HepG2 (cell line): Measurements from ENCODE around the gene THSD4.

ENCODE experiments used
- BHLHE40 ChIP-seq: IDR thresholded peaks from 2 replicates; pipeline ENCODE4 v1.6.1; 2011; ENCODE audit warnings: low read length, improper control_type of control experiment
- FOSL2 ChIP-seq: sonication (generic); formaldehyde crosslinking; IDR thresholded peaks from 2 replicates; pipeline ENCODE4 v1.4.0; 2020; ENCODE audit warnings: missing genetic modification reagents
- NFE2 ChIP-seq: sonication (generic); formaldehyde crosslinking; IDR thresholded peaks from 2 replicates; pipeline ENCODE4 v1.4.0; 2020; ENCODE audit warnings: missing genetic modification reagents
- PCBP1 ChIP-seq: fragments of 200-400 bp; formaldehyde crosslinking; IDR thresholded peaks from 2 replicates; pipeline ENCODE4 v1.6.1; 2017; ENCODE audit warnings: mild to moderate bottlenecking, low read depth, low read length, borderline replicate concordance
- POLR2AphosphoS5 ChIP-seq: IDR thresholded peaks from 2 replicates; pipeline ENCODE4 v1.6.1; 2012; ENCODE audit warnings: low read depth, low read length
- RAD51 ChIP-seq: fragments of 450-650 bp; IDR thresholded peaks from 2 replicates; pipeline ENCODE4 v1.6.1; 2016; ENCODE audit warnings: borderline replicate concordance
- SOX13 ChIP-seq, 3 experiments: fragments of 450-650 bp in 1 of 3; sonication (generic) in 1 of 3; formaldehyde crosslinking in 1 of 3; IDR thresholded peaks in 2 of 3; conservative IDR thresholded peaks in 1 of 3; 2 replicates each; pipeline versions ENCODE4 v1.5.0 to v1.6.1; 2016 to 2020; ENCODE audit warnings: antibody characterized with exemption in 1 of 3, mild to moderate bottlenecking in 1 of 3, missing compliant biosample characterization in 1 of 3, missing genetic modification reagents in 1 of 3, moderate library complexity in 1 of 3
- ZEB1 ChIP-seq: IDR thresholded peaks from 2 replicates; pipeline ENCODE4 v1.6.1; 2012; ENCODE audit warnings: mild to moderate bottlenecking, low read depth, inconsistent platforms; ENCODE audit not compliant: insufficient replicate concordance
- ZNF614 ChIP-seq: IDR thresholded peaks from 2 replicates; pipeline ENCODE4 v1.6.1; 2018; ENCODE audit warnings: missing biosample characterization, missing genetic modification reagents, inconsistent platforms, borderline replicate concordance
- ZNF746 ChIP-seq: sonication (generic); formaldehyde crosslinking; IDR thresholded peaks from 2 replicates; pipeline ENCODE4 v1.8.0; 2022; ENCODE audit warnings: mild to moderate bottlenecking, missing genetic modification reagents
- ZNF883 ChIP-seq: sonication (generic); formaldehyde crosslinking; IDR thresholded peaks from 2 replicates; pipeline ENCODE4 v1.5.1; 2020; ENCODE audit warnings: mild to moderate bottlenecking, missing genetic modification reagents; ENCODE audit errors: not compliant biosample characterization
- TF ChIP-seq, protein P1 (sequence below): sonication (generic); formaldehyde crosslinking; IDR thresholded peaks from 2 replicates; pipeline ENCODE4 v1.5.0; 2020; ENCODE audit warnings: mild to moderate bottlenecking, missing genetic modification reagents, moderate library complexity
- TF ChIP-seq, protein P2 (sequence below), 2 experiments: IDR thresholded peaks; 2 replicates each; pipeline ENCODE4 v1.6.1; 2011 to 2012; ENCODE audit warnings: low read length in 2 of 2, borderline replicate concordance in 1 of 2, low read depth in 1 of 2, mild to moderate bottlenecking in 1 of 2, moderate library complexity in 1 of 2

DNA sequence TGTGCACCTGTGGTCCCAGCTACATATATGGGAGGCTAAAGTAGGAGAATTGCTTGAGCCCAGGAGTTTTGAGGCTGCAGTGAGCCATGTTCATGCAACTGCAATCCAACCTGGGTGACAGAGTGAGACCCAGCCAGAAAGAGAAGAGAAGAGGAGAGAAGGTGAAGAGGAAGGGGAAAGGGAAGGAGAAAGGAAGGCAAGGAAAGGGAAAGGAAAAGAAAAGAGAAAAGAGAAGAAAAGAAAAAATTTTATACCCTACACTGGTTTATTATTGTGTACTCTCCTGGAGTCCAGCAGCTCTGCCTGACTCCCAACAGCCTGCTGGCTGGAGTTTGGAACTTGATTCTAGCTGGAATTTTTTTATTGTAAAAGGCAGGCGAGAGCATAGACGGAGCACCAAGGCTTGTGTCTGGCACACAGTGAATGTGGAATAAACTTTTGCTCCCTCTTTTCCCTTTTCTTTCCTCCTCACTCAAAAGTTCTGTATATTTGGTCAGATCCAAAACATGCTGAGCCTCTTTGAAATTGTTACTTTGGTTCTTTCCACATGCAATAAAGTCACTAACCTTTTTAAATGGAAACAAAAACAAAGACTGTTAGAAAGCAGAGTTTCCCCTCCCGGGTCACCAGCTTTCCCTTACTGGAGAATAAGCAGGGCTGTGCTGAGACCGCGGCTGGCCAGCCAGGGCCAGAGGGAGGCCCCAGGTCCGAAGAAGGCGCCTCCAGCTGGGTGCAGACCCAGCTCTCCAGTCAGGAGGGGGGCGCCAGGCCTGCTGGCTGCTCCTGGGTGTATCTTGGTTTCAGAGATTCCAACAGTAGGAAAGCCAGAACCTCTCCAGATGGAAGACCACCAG is 9.9 kb downstream of the THSD4 start:
- TF ChIP-seq ZEB1, result no peak
- no peak for TF ChIP-seq POLR2AphosphoS5
- TF ChIP-seq PCBP1, result no peak
- TF ChIP-seq ZNF746 (CRISPR knock-in tag), result no peak
- no peak for TF ChIP-seq FOSL2 (CRISPR knock-in tag)
- TF ChIP-seq, protein P1, sequence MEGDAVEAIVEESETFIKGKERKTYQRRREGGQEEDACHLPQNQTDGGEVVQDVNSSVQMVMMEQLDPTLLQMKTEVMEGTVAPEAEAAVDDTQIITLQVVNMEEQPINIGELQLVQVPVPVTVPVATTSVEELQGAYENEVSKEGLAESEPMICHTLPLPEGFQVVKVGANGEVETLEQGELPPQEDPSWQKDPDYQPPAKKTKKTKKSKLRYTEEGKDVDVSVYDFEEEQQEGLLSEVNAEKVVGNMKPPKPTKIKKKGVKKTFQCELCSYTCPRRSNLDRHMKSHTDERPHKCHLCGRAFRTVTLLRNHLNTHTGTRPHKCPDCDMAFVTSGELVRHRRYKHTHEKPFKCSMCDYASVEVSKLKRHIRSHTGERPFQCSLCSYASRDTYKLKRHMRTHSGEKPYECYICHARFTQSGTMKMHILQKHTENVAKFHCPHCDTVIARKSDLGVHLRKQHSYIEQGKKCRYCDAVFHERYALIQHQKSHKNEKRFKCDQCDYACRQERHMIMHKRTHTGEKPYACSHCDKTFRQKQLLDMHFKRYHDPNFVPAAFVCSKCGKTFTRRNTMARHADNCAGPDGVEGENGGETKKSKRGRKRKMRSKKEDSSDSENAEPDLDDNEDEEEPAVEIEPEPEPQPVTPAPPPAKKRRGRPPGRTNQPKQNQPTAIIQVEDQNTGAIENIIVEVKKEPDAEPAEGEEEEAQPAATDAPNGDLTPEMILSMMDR (CRISPR knock-in tag), result no peak
- no peak for TF ChIP-seq ZNF614 (CRISPR knock-in tag)
- TF ChIP-seq ZNF883 (CRISPR knock-in tag), result no peak
- TF ChIP-seq, protein P2, sequence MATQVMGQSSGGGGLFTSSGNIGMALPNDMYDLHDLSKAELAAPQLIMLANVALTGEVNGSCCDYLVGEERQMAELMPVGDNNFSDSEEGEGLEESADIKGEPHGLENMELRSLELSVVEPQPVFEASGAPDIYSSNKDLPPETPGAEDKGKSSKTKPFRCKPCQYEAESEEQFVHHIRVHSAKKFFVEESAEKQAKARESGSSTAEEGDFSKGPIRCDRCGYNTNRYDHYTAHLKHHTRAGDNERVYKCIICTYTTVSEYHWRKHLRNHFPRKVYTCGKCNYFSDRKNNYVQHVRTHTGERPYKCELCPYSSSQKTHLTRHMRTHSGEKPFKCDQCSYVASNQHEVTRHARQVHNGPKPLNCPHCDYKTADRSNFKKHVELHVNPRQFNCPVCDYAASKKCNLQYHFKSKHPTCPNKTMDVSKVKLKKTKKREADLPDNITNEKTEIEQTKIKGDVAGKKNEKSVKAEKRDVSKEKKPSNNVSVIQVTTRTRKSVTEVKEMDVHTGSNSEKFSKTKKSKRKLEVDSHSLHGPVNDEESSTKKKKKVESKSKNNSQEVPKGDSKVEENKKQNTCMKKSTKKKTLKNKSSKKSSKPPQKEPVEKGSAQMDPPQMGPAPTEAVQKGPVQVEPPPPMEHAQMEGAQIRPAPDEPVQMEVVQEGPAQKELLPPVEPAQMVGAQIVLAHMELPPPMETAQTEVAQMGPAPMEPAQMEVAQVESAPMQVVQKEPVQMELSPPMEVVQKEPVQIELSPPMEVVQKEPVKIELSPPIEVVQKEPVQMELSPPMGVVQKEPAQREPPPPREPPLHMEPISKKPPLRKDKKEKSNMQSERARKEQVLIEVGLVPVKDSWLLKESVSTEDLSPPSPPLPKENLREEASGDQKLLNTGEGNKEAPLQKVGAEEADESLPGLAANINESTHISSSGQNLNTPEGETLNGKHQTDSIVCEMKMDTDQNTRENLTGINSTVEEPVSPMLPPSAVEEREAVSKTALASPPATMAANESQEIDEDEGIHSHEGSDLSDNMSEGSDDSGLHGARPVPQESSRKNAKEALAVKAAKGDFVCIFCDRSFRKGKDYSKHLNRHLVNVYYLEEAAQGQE (IDR thresholded peaks at IDR 0.05; ENCODE audit: borderline replicate concordance in 1 of 2, low read depth in 1 of 2, low read length in 2 of 2), result no peak
- TF ChIP-seq SOX13 (IDR thresholded peaks at IDR 0.05), result no peak
- TF ChIP-seq SOX13 (CRISPR knock-in tag; conservative IDR thresholded peaks at IDR 0.05 in 1 of 2, IDR thresholded peaks at IDR 0.05 in 1 of 2), result no peak
- TF ChIP-seq RAD51, result no peak
- TF ChIP-seq BHLHE40, result no peak
- TF ChIP-seq NFE2 (CRISPR knock-in tag), result no peak
